H9 (cell line): Measurements from ENCODE around the gene MYL3. TPM values are rescaled to one million over a fixed set of nuclear protein-coding genes. Genes with fewer than 3 reads are reported as not detected.

Experiments
- DNase-seq: peaks from one replicate; pipeline ENCODE4 v3.0.0-alpha.2; 2017
- H2AFZ ChIP-seq: one replicate; pipeline ENCODE4 v1.6.1; 2013; ENCODE audit warnings: mild to moderate bottlenecking, low read length, control low read depth, moderate library complexity
- H2AK5ac ChIP-seq: 2 replicates; pipeline ENCODE4 v1.6.1; 2013; ENCODE audit warnings: low read length, control low read depth, mixed read lengths; ENCODE audit not compliant: insufficient read length
- H2BK120ac ChIP-seq: one replicate; pipeline ENCODE4 v1.6.1; 2013; ENCODE audit warnings: low read depth, mild to moderate bottlenecking, low read length, control low read depth, inconsistent platforms; ENCODE audit not compliant: poor library complexity, severe bottlenecking
- H2BK12ac ChIP-seq: 2 replicates; pipeline ENCODE4 v1.6.1; 2013; ENCODE audit warnings: low read length, control low read depth, mixed read lengths, low read depth; ENCODE audit not compliant: insufficient read length
- H2BK15ac ChIP-seq: 2 replicates; pipeline ENCODE4 v1.6.1; 2013; ENCODE audit warnings: low read depth, low read length, control low read depth
- H2BK20ac ChIP-seq: one replicate; pipeline ENCODE4 v1.6.1; 2013; ENCODE audit warnings: low read depth, mild to moderate bottlenecking, low read length, control low read depth, inconsistent platforms; ENCODE audit not compliant: poor library complexity, severe bottlenecking
- H2BK5ac ChIP-seq: 2 replicates; pipeline ENCODE4 v1.6.1; 2013; ENCODE audit warnings: low read length, control low read depth, mixed read lengths; ENCODE audit not compliant: insufficient read length
- H3K14ac ChIP-seq: 2 replicates; pipeline ENCODE4 v1.6.1; 2013; ENCODE audit warnings: low read length, control low read depth; ENCODE audit not compliant: insufficient read depth
- H3K18ac ChIP-seq: 2 replicates; pipeline ENCODE4 v1.6.1; 2013; ENCODE audit warnings: low read depth, mild to moderate bottlenecking, mixed read lengths, low read length, control low read depth; ENCODE audit not compliant: insufficient read length
- H3K23ac ChIP-seq: 2 replicates; pipeline ENCODE4 v1.6.1; 2013; ENCODE audit warnings: low read length, control low read depth, mixed read lengths, low read depth; ENCODE audit not compliant: insufficient read length
- H3K23me2 ChIP-seq: 2 replicates; pipeline ENCODE4 v1.6.1; 2013; ENCODE audit warnings: low read depth, mild to moderate bottlenecking, mixed read lengths, low read length, control low read depth; ENCODE audit not compliant: insufficient read length, poor library complexity, severe bottlenecking
- H3K27ac ChIP-seq: 2 replicates; pipeline ENCODE4 v1.5.1; 2013; ENCODE audit warnings: low read length, control low read depth, mixed read lengths, low read depth; ENCODE audit not compliant: insufficient read length
- H3K27me3 ChIP-seq: 2 replicates; pipeline ENCODE4 v1.6.1; 2013; ENCODE audit warnings: low read length, control low read depth, inconsistent platforms; ENCODE audit not compliant: insufficient read depth
- H3K4ac ChIP-seq: 2 replicates; pipeline ENCODE4 v1.6.1; 2013; ENCODE audit warnings: low read depth, mild to moderate bottlenecking, control low read depth, inconsistent platforms, low read length, moderate library complexity
- H3K4me1 ChIP-seq: 2 replicates; pipeline ENCODE4 v1.6.1; 2013; ENCODE audit warnings: low read length, control low read depth, inconsistent platforms; ENCODE audit not compliant: insufficient read depth
- H3K4me2 ChIP-seq: 2 replicates; pipeline ENCODE4 v1.6.1; 2013; ENCODE audit warnings: low read length, control low read depth, mixed read lengths; ENCODE audit not compliant: insufficient read length, insufficient read depth
- H3K56ac ChIP-seq: 2 replicates; pipeline ENCODE4 v1.6.1; 2013; ENCODE audit warnings: low read depth, mild to moderate bottlenecking, mixed read lengths, low read length, control low read depth; ENCODE audit not compliant: insufficient read length
- H3K79me1 ChIP-seq: 2 replicates; pipeline ENCODE4 v1.6.1; 2013; ENCODE audit warnings: low read depth, mild to moderate bottlenecking, moderate library complexity, low read length, control low read depth, inconsistent platforms; ENCODE audit not compliant: insufficient read depth, poor library complexity, severe bottlenecking
- H3K79me2 ChIP-seq: 2 replicates; pipeline ENCODE4 v1.6.1; 2013; ENCODE audit warnings: low read length, control low read depth, inconsistent platforms; ENCODE audit not compliant: insufficient read depth
- H3K9ac ChIP-seq: 2 replicates; pipeline ENCODE4 v1.6.1; 2013; ENCODE audit warnings: low read length, control low read depth, mixed read lengths; ENCODE audit not compliant: insufficient read length; ENCODE audit errors: extremely low read depth
- H3K9me3 ChIP-seq: one replicate; pipeline ENCODE4 v1.6.1; 2013; ENCODE audit warnings: low read depth, low read length, inconsistent platforms; ENCODE audit not compliant: control insufficient read depth
- H3T11ph ChIP-seq: one replicate; pipeline ENCODE4 v1.6.1; 2013; ENCODE audit warnings: mild to moderate bottlenecking, low read length, control low read depth, inconsistent platforms
- H4K20me1 ChIP-seq: one replicate; pipeline ENCODE4 v1.6.1; 2013; ENCODE audit not compliant: control insufficient read depth, insufficient read length, insufficient read depth
- H4K5ac ChIP-seq: 2 replicates; pipeline ENCODE4 v1.6.1; 2013; ENCODE audit warnings: low read depth, mild to moderate bottlenecking, mixed read lengths, low read length, control low read depth; ENCODE audit not compliant: insufficient read length
- H4K8ac ChIP-seq: replicated peaks from 2 replicates; pipeline ENCODE4 v1.6.1; 2013; ENCODE audit warnings: low read length, control low read depth, mixed read lengths, low read depth; ENCODE audit not compliant: insufficient read length
- H4K91ac ChIP-seq: 2 replicates; pipeline ENCODE4 v1.6.1; 2013; ENCODE audit warnings: low read depth, mild to moderate bottlenecking, moderate library complexity, mixed read lengths, low read length, control low read depth; ENCODE audit not compliant: insufficient read length
- H3K27ac Mint-ChIP-seq, 3 experiments: 2 replicates in 2 of 3; 3 replicates in 1 of 3; pipeline ENCODE4 v1.8.0; 2020 to 2021; ENCODE audit warnings: mixed read lengths in 3 of 3, mild to moderate bottlenecking in 1 of 3, moderate library complexity in 1 of 3
- H3K27me3 Mint-ChIP-seq: 2 replicates; pipeline ENCODE4 v1.8.0; 2021; ENCODE audit warnings: low read depth, mild to moderate bottlenecking, moderate library complexity, mixed read lengths
- H3K36me3 Mint-ChIP-seq, 3 experiments: 2 replicates in 2 of 3; 3 replicates in 1 of 3; pipeline ENCODE4 v1.8.0; 2020 to 2021; ENCODE audit warnings: low read depth in 3 of 3, mixed read lengths in 3 of 3; ENCODE audit not compliant: insufficient read depth in 1 of 3
- H3K4me1 Mint-ChIP-seq, 2 experiments: 2 replicates each; pipeline ENCODE4 v1.8.0; 2020; ENCODE audit warnings: mixed read lengths in 2 of 2
- H3K4me3 Mint-ChIP-seq, 2 experiments: 2 replicates in 1 of 2; 3 replicates in 1 of 2; pipeline ENCODE4 v1.8.0; 2020 to 2021; ENCODE audit warnings: mild to moderate bottlenecking in 2 of 2, mixed read lengths in 2 of 2, moderate library complexity in 1 of 2
- H3K9me3 Mint-ChIP-seq, 2 experiments: 2 replicates in 1 of 2; 3 replicates in 1 of 2; pipeline ENCODE4 v1.8.0; 2020; ENCODE audit warnings: mild to moderate bottlenecking in 2 of 2, mixed read lengths in 2 of 2, moderate library complexity in 1 of 2
- CTCF ChIP-seq: fragments of 200-600 bp; sonication (generic); conservative IDR thresholded peaks from 3 replicates; pipeline ENCODE4 v1.8.0; 2021; ENCODE audit warnings: antibody characterized with exemption, mild to moderate bottlenecking
- WGBS: extraction: QIAGEN DNeasy Blood & Tissue Kit; methylation state at CpG from one replicate; pipeline ENCODE4 v1.1.7; 2013; ENCODE audit warnings: missing lambda C conversion rate, low lambda C conversion rate, mixed read lengths; ENCODE audit not compliant: insufficient read length; ENCODE audit errors: extremely low coverage; 5-methylcytosine and 5-hydroxymethylcytosine counted together
- total RNA-seq: library from RNA; stranded (reverse); gene quantifications from 2 replicates; pipeline ENCODE4 v1.2.1, GENCODE V29; 2021

Gene MYL3
- total RNA-seq, 1 experiment from 2014 or later, result 0.24 TPM

GRCh38 chr3:46884427-46884826, 21.2 kb upstream of the MYL3 start:
- peaks cover 57% of the 10 kb centered on the region for H3K27me3 ChIP-seq
- WGBS, result no CpG with 5 or more reads among the region's 5 CpGs
- no peak overlapping the region for H3K4me2 ChIP-seq

More at GRCh38 chr3:46884427-46884826, 21.2 kb upstream of the MYL3 start:
- no peak overlapping the region for H3K27ac ChIP-seq
- no peaks in the 10 kb centered on the region for H3K79me1 ChIP-seq
- Mint-ChIP-seq H3K4me3 (peak overlapping the region in 1 of 2 experiments; percentile 80; a peak in 3 of 5 replicates), H3K27ac (no peak overlapping the region), H3K27me3 (peaks cover 94% of the 10 kb centered on the region), H3K4me1 (peaks cover 20 to 37% of the 10 kb centered on the region in 2 experiments), H3K9me3 (no peaks in the 10 kb centered on the region; a peak in 1 of 5 replicates), H3K36me3 (no peaks in the 10 kb centered on the region)
- no peaks in the 10 kb centered on the region for H4K20me1 ChIP-seq
- H3K56ac ChIP-seq, result no peak overlapping the region
- H3K4me1 ChIP-seq, result no peaks in the 10 kb centered on the region; the same call in 1 of the 2 replicates
- H3K14ac ChIP-seq, result no peak overlapping the region
- H3K23me2 ChIP-seq, result peaks cover 5% of the 10 kb centered on the region
- H4K91ac ChIP-seq, result no peak overlapping the region
- no peak for TF ChIP-seq CTCF
- H3K79me2 ChIP-seq, result no peaks in the 10 kb centered on the region
- no peak overlapping the region for H4K5ac ChIP-seq
- no peaks in the 10 kb centered on the region for H3K9me3 ChIP-seq
- no peak overlapping the region for H2BK5ac ChIP-seq
- H3K4ac ChIP-seq, result no peak overlapping the region
- no peak overlapping the region for H3K18ac ChIP-seq
- H3K9ac ChIP-seq, result no peak overlapping the region
- H4K8ac ChIP-seq, result no peak overlapping the region
- no peak overlapping the region for H3T11ph ChIP-seq
- no peak overlapping the region for H2AK5ac ChIP-seq
- no peak overlapping the region for H2BK20ac ChIP-seq
- no peak overlapping the region for H2BK15ac ChIP-seq
- no peak overlapping the region for H2BK12ac ChIP-seq
- no peak overlapping the region for H3K23ac ChIP-seq
- no peak overlapping the region for H2AFZ ChIP-seq
- DNase-seq, result no peak
- no peak overlapping the region for H2BK120ac ChIP-seq
